Frontal cortex (tissue), 4 donors: ENCODE results near the gene TMPRSS5. TPM values are rescaled to one million over a fixed set of nuclear protein-coding genes. Genes with fewer than 3 reads are reported as not detected.
"Not testable (repeated sequence)": the region's sequence is repeated elsewhere in the genome, so short reads cannot be mapped to it uniquely, and the experiment has no call there.

Experiments used
- DNase-seq, 2 donors: peaks; one replicate each; pipeline ENCODE4 v3.0.0; 2012; ENCODE audit warnings: low spot score in 2 of 2
- FAIRE-seq: peaks from 2 replicates; lab custom pipeline; 2012; peaks lifted over from hg19 to GRCh38; lab: Jason Lieb, UNC
- total RNA-seq: library from RNA; depleted of rRNA; stranded (reverse); fragments of >200 nt; gene quantifications from one replicate; pipeline ENCODE4 v1.2.3, GENCODE V29; 2014
- donor health status: control.
- donor health status: control.
- donor health status: control.

TMPRSS5 gene
- 0.41 TPM for total RNA-seq

DNA sequence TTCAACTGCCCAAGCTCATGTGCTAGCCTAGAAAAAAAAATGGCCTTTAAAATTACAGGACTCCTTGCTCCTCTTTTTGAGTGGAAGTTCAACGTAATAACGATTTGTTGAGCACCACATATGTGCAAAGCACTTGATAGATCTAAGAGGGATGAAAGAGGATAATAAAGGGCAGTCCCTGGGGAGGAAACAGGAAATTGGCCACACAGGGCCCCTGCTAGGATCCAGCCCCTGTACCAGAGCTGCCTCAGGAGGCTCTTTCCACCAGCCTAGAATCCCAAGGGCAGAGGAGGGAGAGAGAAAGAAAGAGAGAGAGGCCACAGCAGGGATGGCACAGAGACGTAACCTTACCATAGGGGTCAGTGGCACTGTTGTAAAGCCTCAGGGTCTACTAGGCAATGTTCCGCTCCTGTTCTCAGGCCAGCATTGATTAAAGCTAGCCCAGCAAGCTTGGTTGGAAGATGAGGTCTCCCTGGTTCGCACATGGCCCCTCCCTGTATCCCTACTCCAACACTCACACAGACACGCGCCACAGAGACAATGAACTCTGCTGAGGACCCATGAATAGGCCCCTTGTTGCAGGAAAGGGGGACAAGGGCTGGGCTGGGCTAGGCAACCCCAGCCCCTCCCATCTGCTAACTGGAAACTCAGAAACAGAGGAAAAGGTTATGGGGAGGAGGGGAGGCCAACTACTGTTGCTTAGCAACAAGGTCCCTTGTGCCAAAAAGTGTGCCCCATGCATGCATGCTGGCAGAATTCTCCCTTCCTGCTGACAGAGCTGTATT, at the start of gene TMPRSS5:
Gene TMPRSS5 (minus strand): TSS at position 438 of the 785 bp plus-strand sequence. CDS start 84 bp downstream, at position 354.
- peak; percentile 61 to 74 for DNase-seq
- FAIRE-seq = peak; percentile 76

GRCh38 chr11:113752932-113753331, 46.8 kb upstream of the TMPRSS5 start:
- no peak for FAIRE-seq

DNA sequence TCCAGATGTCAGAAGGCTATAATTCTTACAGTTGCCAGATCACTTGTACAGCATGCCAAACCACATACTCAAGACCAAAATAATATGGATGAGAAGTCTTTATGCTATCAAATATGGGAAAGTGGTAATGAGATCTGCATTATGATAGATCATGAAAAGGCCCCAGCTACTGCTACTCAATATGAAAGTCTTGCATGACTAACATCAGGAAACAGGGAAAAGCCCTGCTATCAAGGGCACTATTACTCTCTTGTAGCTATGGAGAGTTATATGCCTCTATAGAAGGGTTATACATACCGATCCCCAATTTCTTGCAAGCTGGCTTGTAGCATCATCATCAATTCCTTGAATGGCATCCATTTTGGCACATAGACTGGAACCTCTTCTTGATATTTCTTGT, 30.2 kb upstream of the TMPRSS5 start:
- no peak for FAIRE-seq
- DNase-seq = no peak

More at GRCh38 chr11:113752932-113753331, 46.8 kb upstream of the TMPRSS5 start:
- no peak for DNase-seq

DNA sequence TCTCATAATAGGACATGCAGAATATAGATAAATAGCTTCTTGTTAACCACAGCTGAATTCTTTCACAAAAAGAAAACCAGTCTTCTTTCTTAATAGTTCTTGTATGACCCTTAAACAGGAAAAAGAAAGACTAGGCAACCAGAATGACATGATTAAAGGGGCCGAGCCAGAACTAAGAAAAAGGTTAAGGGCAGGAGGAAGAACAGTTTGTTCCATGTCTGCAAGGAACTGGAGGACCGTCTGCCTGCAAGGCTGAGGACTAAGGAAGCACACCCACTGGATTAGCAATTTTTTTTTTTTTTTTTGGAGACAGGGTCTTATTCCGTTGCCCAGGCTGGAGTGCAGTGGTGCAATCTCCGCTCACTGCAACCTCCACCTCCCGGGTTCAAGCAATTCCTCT, 26.0 kb upstream of the TMPRSS5 start:
- FAIRE-seq (no peak), DNase-seq (no peak)

DNA sequence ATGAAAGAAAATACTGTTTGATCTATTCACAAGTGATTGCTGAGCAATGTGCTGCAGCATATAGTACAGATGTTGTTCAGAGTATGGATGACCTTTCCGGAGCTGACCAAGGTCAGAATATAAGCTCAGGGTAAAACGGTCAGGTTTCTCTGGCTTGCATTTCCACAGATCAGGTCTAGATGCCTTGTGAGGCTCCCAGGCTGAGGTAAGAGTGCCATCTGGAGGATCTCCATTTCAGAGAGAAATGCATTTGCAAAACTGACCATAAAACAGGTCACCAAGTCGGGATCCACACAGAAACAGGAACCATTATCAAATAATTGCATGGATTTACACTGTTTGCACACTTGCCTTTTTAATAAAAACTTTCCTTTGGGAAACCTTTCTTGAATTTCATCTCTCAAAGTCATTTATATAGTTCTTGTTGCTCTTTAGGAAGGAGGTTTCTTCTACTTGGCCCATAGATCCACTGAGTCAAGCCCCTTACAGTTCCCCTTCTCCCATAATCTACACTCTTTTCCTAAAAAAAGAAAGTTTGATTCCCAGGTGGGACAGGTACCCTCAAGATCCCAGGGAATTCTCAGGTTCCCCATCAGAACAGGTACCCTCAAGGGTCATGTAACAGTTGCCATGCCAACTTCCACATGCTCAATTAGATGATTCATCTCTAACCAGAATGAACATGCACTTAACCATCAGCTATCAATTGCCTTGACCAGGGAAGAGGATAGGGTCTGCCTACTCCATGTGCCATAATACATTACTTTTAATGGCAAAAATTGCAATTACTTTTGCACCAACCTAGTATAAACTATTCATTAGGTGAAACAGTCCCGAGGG, 25.0 kb upstream of the TMPRSS5 start:
- FAIRE-seq (no peak), DNase-seq (peak; percentile 28 to 31)

- DNase-seq (no peak), FAIRE-seq (no peak)
These were observed 23.3 kb upstream of the TMPRSS5 start for GRCh38 chr11:113729456-113729855.

DNA sequence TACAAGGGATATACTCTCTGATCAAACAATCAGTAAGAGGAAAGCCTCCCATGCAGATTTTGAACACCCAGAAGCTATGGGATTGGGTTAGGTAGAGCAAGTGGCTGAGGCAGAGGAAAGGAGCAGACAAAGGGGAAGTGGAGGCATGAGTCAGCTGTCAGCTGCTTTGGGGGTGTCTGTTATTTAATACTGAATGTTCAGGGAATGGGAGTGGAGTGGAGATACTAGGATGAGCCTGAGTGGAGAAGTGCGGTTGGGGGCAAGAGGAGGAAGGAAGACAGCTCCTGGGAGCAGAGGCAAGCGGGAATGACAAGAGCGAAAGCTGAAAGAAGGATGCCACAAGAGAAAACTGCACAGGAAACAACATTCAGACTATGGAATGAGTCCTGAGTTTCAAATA, 22.7 kb upstream of the TMPRSS5 start:
- FAIRE-seq (no peak), DNase-seq (no peak)

GRCh38 chr11:113725913-113726312, 19.8 kb upstream of the TMPRSS5 start:
- FAIRE-seq = no peak
- no peak for DNase-seq

DNA sequence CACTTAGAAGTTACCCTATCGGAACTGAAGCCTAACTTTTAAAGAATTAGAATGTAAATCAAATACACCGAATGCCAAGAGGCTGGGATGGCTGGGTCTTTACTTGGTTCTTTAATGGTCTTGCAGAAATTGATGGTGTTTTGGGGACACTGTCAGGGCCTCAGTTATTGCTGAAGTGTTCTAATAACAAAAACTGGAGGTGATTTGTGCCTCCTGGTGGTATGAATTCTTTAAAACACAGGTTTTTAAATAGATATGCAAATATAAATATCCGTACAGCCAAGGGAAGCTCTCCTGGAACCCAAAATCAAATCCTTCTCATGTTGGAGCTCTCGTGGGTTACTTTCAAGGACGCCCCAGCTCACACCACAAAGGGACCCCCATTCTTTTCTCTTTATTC, 19.3 kb upstream of the TMPRSS5 start:
- DNase-seq = no peak

DNA sequence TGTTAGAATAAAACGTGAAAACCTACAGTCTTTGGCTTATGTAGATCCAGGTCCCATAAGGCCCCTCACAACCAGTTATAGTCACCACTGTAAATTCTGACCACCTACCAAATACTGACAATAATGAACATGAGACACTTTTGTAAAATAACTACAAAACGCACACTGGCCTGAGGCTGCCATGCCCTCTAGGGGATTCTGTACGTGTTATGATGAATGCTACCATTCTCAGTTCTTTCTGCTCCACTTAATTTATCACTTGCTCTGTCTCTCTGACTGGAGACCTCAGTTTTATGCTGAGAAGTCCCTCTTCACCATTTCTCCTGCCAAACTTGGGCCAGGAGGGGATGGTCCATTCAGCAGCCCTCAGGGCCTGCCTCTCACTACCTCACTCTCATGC, 18.7 kb upstream of the TMPRSS5 start:
- FAIRE-seq (no peak), DNase-seq (no peak)

More for the DNA sequence above, 19.3 kb upstream of the TMPRSS5 start:
- no peak for FAIRE-seq

DNA sequence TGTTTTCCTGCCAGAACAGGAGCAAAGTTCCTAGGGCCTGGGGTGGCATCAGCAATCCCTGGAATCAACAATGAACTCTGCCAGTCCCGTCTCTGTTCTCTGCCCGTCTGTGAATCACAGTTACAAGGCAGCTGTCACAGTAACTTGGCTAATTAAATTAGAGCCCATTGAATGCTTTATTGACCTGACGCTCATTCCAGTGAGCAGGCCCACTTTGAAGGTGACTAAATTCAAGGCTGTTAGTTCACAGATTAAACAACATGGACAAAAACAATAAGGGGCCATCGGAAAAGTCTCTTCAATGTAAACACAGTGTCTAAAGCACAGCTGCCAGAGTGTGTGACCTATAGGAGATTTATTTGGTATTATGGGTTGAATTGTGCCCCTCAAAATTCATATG, 17.7 kb upstream of the TMPRSS5 start:
- DNase-seq (no peak), FAIRE-seq (no peak)

DNA sequence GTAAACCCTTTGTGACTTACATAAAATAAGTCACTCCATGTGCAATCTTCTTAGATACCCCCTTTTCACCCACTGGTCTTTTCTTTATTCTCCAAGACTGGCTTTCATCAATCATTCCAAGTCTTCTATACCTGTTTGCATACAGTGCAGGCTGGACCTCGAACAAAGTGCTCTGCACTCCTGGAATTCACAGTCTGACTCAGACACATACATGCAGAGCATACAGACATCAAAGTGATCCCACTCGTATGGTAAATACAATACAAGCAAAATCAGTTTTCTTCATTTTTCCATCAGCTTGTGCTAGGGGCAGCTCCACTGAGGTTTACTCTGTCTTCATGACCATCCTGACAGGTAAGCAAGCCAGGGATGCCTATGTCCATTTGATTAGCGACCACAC, 16.8 kb upstream of the TMPRSS5 start:
- DNase-seq (no peak), FAIRE-seq (no peak)

GRCh38 chr11:113722221-113722620, 16.1 kb upstream of the TMPRSS5 start:
- FAIRE-seq = no peak
- DNase-seq = no peak

DNA sequence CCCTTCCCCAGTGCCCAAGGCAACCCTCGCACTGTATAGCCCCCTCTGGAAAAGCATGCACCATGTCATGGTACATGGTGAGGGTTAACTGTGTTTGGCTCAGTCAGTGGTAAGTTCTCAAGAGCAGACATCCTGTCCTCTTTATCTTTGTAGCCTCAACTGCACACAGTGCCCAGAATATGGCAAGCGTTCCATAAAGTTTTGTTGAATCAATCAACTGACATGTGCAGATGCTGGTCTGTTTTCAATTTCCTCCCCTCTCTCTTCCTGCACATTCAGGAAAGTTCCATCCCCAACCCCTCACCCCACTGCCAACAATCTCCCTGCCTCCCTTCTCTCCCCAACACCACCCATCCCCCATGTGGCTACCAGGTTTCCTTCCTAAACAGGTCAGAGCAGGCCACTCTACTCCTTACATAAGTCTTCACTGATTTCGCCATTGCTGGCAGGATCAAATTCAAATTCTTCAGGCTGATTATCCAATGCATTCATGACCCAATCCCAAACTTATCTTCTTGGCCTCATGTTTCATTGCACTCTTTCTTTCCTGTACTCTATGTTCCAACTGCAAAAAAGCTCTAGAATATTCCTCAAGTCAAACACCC, 15.5 kb upstream of the TMPRSS5 start:
- DNase-seq = no peak
- FAIRE-seq = no peak

DNA sequence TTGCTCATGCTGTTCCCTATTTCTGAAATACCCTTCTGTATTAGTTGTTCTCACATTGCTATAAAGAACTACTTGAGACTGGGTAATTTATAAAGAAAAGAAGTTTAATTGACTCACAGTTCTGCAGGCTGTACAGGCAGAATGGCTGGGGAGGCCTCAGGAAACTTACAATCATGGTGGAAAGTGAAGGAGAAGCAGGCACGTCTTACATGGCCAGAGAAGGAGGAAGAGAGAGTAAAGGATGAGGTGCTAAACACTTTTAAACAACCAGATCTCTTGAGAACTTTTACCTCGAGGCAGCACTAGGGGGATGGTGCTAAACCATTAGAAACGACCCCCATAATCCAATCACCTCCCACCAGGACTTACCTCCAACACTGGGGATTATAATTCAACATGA, 14.4 kb upstream of the TMPRSS5 start:
- DNase-seq, FAIRE-seq: not testable (repeated sequence)

- DNase-seq = no peak
These were observed 9.9 kb upstream of the TMPRSS5 start for GRCh38 chr11:113715882-113716625.

DNA sequence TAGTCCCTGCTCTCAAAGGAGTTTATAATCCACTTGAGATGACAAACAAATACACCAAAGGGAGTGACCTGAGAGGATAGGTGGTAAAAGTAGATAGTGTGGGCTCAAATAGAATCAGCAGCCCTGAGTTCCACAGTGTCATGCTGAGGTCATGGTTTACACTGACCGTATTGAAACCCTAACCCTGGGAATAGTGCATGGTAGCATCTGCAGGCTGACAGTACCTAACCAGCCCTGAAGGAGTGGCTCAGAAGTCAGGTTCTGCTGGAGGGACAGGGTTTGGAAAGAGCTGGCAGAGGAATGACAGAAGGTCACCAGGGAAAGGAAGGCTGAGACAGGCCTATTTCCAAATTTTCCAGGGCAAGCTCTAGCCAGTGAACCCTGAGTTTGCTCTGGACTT, 9.2 kb upstream of the TMPRSS5 start:
- DNase-seq (no peak), FAIRE-seq (no peak)

More at GRCh38 chr11:113715882-113716625, 9.9 kb upstream of the TMPRSS5 start:
- no peak for FAIRE-seq

- peak; percentile 65 for FAIRE-seq
- DNase-seq = no peak
These were observed 4.9 kb upstream of the TMPRSS5 start for GRCh38 chr11:113710989-113711388.

GRCh38 chr11:113703551-113703950, 2.6 kb downstream of the TMPRSS5 start:
- not testable (repeated sequence) for DNase-seq, FAIRE-seq

GRCh38 chr11:113701491-113701890, 4.6 kb downstream of the TMPRSS5 start:
- no peak for DNase-seq
- FAIRE-seq = no peak
